Immature natural killer cell (primary cell): ENCODE data around the gene DOHH. TPM values are rescaled to one million over a fixed set of nuclear protein-coding genes. Genes with fewer than 3 reads are reported as not detected.
"Not testable (repeated sequence)": the region's sequence is repeated elsewhere in the genome, so short reads cannot be mapped to it uniquely, and the experiment has no call there.

ENCODE experiments used
- DNase-seq, 3 donors: peaks; one replicate each; pipeline ENCODE4 v3.0.0; 2022; ENCODE audit warnings: mixed read lengths in 1 of 3
- H3K27ac Mint-ChIP-seq, 6 donors: one replicate each; pipeline ENCODE4 v1.8.0; 2020; ENCODE audit warnings: mixed read lengths in 6 of 6, mild to moderate bottlenecking in 5 of 6, inconsistent platforms in 4 of 6, moderate library complexity in 3 of 6
- H3K27me3 Mint-ChIP-seq, 3 donors: one replicate each; pipeline ENCODE4 v1.8.0; 2020 to 2021; ENCODE audit warnings: low read depth in 3 of 3, mild to moderate bottlenecking in 3 of 3, mixed read lengths in 3 of 3, moderate library complexity in 3 of 3, inconsistent platforms in 1 of 3
- H3K36me3 Mint-ChIP-seq, 3 donors: one replicate each; pipeline ENCODE4 v1.8.0; 2020; ENCODE audit warnings: mixed read lengths in 3 of 3, inconsistent platforms in 2 of 3, mild to moderate bottlenecking in 2 of 3
- H3K4me1 Mint-ChIP-seq, 2 donors: one replicate each; pipeline ENCODE4 v1.8.0; 2020; ENCODE audit warnings: inconsistent platforms in 2 of 2, mild to moderate bottlenecking in 2 of 2, mixed read lengths in 2 of 2, moderate library complexity in 1 of 2
- H3K4me3 Mint-ChIP-seq, 5 donors: one replicate each; pipeline ENCODE4 v1.8.0; 2020; ENCODE audit warnings: mild to moderate bottlenecking in 5 of 5, mixed read lengths in 5 of 5, inconsistent platforms in 3 of 5, moderate library complexity in 3 of 5
- H3K9me3 Mint-ChIP-seq, 6 donors: one replicate each; pipeline ENCODE4 v1.8.0; 2020; ENCODE audit warnings: mild to moderate bottlenecking in 6 of 6, mixed read lengths in 6 of 6, inconsistent platforms in 4 of 6, moderate library complexity in 3 of 6
- polyA plus RNA-seq, 3 donors: library from polyadenylated mRNA; unstranded; fragments of 300-500 nt; fragmentation: Illumina TruSeq; gene quantifications; one replicate each; pipeline ENCODE4 v1.2.3, GENCODE V29; 2021

Gene DOHH
- polyA plus RNA-seq, 3 donors from 2014 or later: 6.8 to 18.4 (median 9.1) TPM

DNA sequence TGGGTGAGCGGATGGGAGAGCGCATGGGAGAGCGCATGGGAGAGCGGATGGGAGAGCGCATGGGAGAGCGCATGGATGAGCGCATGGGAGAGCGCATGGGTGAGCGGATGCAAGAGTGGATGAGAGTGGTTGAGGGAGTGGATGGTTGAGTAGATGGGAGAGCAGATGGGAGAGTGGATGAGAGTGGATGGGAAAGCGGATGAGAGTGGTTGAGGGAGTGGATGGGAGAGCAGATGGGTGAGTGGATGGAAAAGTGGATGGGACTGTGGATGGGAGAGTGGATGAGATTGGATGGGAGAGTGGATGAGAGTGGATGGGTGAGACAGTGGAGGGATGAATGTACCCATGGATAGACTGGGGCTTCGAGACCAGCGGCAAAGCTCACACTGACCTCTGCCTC, 29.9 kb upstream of the DOHH start:
- Mint-ChIP-seq H3K4me3 (no peak overlapping the region), H3K9me3 (no peaks in the 10 kb centered on the region), H3K27me3 (peaks cover 0 to 2% (median 1%) of the 10 kb centered on the region in 3 donors), H3K4me1 (no peaks in the 10 kb centered on the region), H3K27ac (no peak overlapping the region), H3K36me3 (peaks cover 0 to 8% (median 4%) of the 10 kb centered on the region in 3 donors)
- no peak for DNase-seq

- not testable (repeated sequence) for DNase-seq, H3K4me3 Mint-ChIP-seq, H3K27me3 Mint-ChIP-seq, H3K4me1 Mint-ChIP-seq, H3K9me3 Mint-ChIP-seq, H3K27ac Mint-ChIP-seq
- peaks cover 4 to 12% (median 4%) of the 10 kb centered on the region in 3 donors for H3K36me3 Mint-ChIP-seq
Measured at GRCh38 chr19:3529299-3529698, 28.8 kb upstream of the DOHH start.

DNA sequence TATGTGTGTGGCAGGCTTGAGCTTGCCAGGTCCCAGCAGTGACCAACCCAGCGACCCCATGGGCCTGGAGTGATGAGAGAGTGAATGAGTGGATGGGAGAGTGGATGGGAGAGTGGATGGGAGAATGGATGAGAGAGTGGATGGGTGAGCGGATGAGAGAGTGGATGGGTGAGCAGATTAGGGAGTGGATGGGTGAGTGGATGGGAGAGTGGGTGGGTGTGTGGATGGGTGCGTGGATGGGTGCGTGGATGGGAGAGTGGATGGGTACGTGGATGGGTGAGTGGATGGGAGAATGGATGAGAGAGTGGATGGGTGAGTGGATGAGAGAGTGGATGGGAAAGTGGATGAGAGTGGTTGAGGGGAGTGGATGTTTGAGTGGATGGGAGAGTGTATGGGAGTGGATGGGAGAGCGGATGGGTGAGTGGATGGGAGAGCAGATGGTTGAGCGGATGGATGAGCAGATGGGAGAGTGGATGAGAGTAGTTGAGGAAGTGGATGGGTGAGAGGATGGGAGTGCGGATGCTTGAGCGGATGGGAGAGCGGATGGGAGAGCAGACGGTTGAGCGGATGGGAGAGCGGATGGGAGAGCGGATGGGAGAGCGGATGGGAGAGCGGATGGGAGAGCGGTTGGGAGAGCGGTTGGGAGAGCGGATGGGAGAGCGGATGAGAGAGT, 28.2 kb upstream of the DOHH start:
- Mint-ChIP-seq H3K36me3 (peaks cover 4 to 14% (median 4%) of the 10 kb centered on the region in 3 donors), H3K4me1 (no peaks in the 10 kb centered on the region), H3K9me3 (no peaks in the 10 kb centered on the region), H3K4me3 (no peak overlapping the region), H3K27me3 (peaks cover 0 to 4% (median 3%) of the 10 kb centered on the region in 3 donors), H3K27ac (no peak overlapping the region)
- DNase-seq: no peak

- no peak overlapping the region for H3K4me3 Mint-ChIP-seq
Measured at GRCh38 chr19:3528080-3528479, 27.6 kb upstream of the DOHH start.

GRCh38 chr19:3527238-3527910, 26.9 kb upstream of the DOHH start:
- peaks cover 4 to 14% (median 4%) of the 10 kb centered on the region in 3 donors for H3K36me3 Mint-ChIP-seq
- H3K27me3 Mint-ChIP-seq: peaks cover 0 to 4% (median 3%) of the 10 kb centered on the region in 3 donors
- no peaks in the 10 kb centered on the region for H3K4me1 Mint-ChIP-seq
- no peak for DNase-seq
- no peak overlapping the region for H3K4me3 Mint-ChIP-seq
- no peak overlapping the region for H3K27ac Mint-ChIP-seq
- H3K9me3 Mint-ChIP-seq: no peaks in the 10 kb centered on the region

More at GRCh38 chr19:3528080-3528479, 27.6 kb upstream of the DOHH start:
- H3K27me3 Mint-ChIP-seq: peaks cover 0 to 4% (median 3%) of the 10 kb centered on the region in 3 donors
- peaks cover 4 to 14% (median 4%) of the 10 kb centered on the region in 3 donors for H3K36me3 Mint-ChIP-seq
- DNase-seq: no peak
- no peaks in the 10 kb centered on the region for H3K9me3 Mint-ChIP-seq
- no peaks in the 10 kb centered on the region for H3K4me1 Mint-ChIP-seq
- H3K27ac Mint-ChIP-seq: no peak overlapping the region

GRCh38 chr19:3526507-3527237, 26.2 kb upstream of the DOHH start:
- Mint-ChIP-seq H3K9me3 (no peaks in the 10 kb centered on the region), H3K36me3 (peaks cover 4 to 14% (median 4%) of the 10 kb centered on the region in 3 donors), H3K4me3 (no peak overlapping the region), H3K27ac (no peak overlapping the region), H3K27me3 (peaks cover 0 to 4% (median 3%) of the 10 kb centered on the region in 3 donors), H3K4me1 (peaks cover 0 to 4% of the 10 kb centered on the region in 2 donors)
- no peak for DNase-seq

DNA sequence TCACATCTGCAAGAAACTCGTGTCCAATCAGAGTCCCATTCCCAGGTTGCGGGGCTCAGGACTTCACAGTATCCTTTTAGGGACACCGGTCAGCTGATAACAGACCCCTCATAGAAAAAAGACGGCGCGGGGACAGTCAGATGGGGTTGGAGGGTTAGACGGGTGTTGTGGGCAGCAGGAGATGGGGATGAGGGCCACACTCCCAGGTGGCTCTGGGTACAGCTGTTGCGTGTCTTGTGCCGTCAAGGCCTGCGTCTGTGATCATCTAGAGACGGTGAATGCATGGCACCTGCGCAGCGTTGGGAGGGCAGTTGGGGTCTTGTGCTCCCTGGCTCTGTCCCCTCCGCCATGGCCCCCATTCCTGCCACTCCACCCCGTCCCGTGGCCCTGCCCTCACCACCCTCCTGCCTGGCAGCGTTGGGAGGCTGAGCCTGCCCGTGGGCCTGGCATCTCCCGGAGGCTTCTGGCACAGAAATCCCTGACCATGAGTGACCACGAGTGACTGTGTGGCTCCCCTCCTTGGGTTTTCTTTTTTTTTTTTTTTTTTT, 24.5 kb upstream of the DOHH start:
- Mint-ChIP-seq H3K4me1 (peaks cover 7 to 9% of the 10 kb centered on the region in 2 donors), H3K9me3 (no peaks in the 10 kb centered on the region), H3K27me3 (peaks cover 0 to 4% (median 2%) of the 10 kb centered on the region in 3 donors), H3K4me3 (no peak overlapping the region), H3K27ac (no peak overlapping the region), H3K36me3 (peaks cover 0 to 13% (median 4%) of the 10 kb centered on the region in 3 donors)
- DNase-seq: no peak

- no peaks in the 10 kb centered on the region for H3K9me3 Mint-ChIP-seq
- no peak for DNase-seq
- H3K27me3 Mint-ChIP-seq: peaks cover 0 to 4% (median 2%) of the 10 kb centered on the region in 3 donors
- H3K27ac Mint-ChIP-seq: no peak overlapping the region
- peaks cover 7 to 9% of the 10 kb centered on the region in 2 donors for H3K4me1 Mint-ChIP-seq
- H3K36me3 Mint-ChIP-seq: peaks cover 0 to 13% (median 4%) of the 10 kb centered on the region in 3 donors
- H3K4me3 Mint-ChIP-seq: no peak overlapping the region
Measured at GRCh38 chr19:3524078-3524842, 23.8 kb upstream of the DOHH start.

GRCh38 chr19:3523361-3524077, 23.0 kb upstream of the DOHH start:
- no peak for DNase-seq
- Mint-ChIP-seq H3K27ac (no peak overlapping the region), H3K9me3 (no peaks in the 10 kb centered on the region), H3K27me3 (peaks cover 0 to 4% (median 4%) of the 10 kb centered on the region in 3 donors), H3K4me3 (no peak overlapping the region), H3K36me3 (peaks cover 0 to 13% (median 4%) of the 10 kb centered on the region in 3 donors), H3K4me1 (peaks cover 7 to 9% of the 10 kb centered on the region in 2 donors)

DNA sequence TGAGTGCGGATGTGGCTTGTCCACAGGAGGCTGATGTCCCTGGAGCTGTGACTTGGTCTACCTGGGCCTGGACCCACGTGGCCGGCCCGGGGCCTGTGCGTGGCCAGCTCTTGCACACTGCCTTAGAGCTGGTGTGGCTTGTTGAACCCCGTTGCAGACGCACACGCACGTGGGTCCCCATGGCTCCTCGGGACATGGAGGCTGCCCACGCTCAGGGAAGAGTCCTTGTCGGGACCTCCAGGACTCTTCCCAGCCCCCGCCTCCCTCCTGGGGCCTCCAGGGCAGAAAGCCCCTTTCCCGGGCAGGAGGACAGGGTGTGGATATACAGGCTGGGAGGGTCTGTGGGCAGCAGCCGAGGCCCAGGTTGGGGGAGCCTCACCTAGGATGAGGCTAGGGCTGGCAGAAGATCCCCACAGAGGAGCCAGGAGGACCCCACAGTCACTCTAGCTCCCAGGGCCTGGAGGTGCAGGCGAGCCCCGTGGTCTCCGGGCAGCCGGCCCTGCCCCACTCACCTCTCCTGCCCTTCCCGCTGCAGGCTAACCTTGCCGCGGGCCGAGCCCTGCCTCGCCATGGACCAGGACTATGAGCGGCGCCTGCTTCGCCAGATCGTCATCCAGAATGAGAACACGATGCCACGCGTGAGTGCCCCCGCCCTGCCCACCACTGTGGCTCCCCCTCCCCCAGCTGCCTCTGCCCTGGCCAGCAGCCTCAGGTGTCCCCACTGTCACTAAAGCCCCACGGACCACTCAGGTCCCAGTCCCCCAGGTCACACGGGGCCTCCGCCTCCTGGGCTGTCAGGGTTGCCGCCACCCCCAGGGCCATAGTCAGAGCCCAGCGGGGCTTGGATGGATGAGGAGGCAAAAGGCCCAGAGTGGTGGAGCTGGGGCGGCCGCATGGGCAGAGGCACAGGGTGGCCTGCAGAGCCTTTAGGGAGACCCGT, 22.2 kb upstream of the DOHH start:
- H3K36me3 Mint-ChIP-seq: peaks cover 0 to 13% (median 4%) of the 10 kb centered on the region in 3 donors
- peaks cover 7 to 9% of the 10 kb centered on the region in 2 donors for H3K4me1 Mint-ChIP-seq
- DNase-seq: no peak
- H3K9me3 Mint-ChIP-seq: no peaks in the 10 kb centered on the region
- peaks cover 0 to 4% (median 4%) of the 10 kb centered on the region in 3 donors for H3K27me3 Mint-ChIP-seq
- peak overlapping the region in 2 of 6 donors; percentile 34 to 45 for H3K27ac Mint-ChIP-seq
- no peak overlapping the region for H3K4me3 Mint-ChIP-seq

DNA sequence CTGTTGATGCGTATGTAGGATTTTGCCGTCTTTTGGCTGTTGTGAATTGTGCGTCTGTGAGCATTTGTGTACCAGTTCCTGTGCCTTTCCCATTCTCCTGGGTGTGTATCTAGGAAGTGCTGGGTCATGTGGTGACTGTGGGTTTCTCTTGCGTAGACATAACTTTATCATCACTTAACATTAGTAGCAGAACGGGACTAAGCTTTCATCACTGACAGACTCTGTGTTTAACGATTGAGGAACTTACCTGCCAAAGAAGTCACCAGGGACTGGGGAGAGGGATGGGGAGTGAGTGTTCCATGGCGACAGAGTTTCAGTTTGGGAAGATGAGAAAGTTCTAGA, 20.6 kb upstream of the DOHH start:
- DNase-seq: no peak
- peaks cover 0 to 10% (median 4%) of the 10 kb centered on the region in 3 donors for H3K36me3 Mint-ChIP-seq
- peak overlapping the region in 4 of 6 donors; percentile 15 to 60 (median 44) for H3K27ac Mint-ChIP-seq
- H3K27me3 Mint-ChIP-seq: peaks cover 0 to 4% (median 4%) of the 10 kb centered on the region in 3 donors
- no peak overlapping the region for H3K4me3 Mint-ChIP-seq
- no peaks in the 10 kb centered on the region for H3K9me3 Mint-ChIP-seq
- H3K4me1 Mint-ChIP-seq: peaks cover 16 to 19% of the 10 kb centered on the region in 2 donors
